Measurements from ENCODE around the gene RPLP2.

Gene RPLP2

DNA sequence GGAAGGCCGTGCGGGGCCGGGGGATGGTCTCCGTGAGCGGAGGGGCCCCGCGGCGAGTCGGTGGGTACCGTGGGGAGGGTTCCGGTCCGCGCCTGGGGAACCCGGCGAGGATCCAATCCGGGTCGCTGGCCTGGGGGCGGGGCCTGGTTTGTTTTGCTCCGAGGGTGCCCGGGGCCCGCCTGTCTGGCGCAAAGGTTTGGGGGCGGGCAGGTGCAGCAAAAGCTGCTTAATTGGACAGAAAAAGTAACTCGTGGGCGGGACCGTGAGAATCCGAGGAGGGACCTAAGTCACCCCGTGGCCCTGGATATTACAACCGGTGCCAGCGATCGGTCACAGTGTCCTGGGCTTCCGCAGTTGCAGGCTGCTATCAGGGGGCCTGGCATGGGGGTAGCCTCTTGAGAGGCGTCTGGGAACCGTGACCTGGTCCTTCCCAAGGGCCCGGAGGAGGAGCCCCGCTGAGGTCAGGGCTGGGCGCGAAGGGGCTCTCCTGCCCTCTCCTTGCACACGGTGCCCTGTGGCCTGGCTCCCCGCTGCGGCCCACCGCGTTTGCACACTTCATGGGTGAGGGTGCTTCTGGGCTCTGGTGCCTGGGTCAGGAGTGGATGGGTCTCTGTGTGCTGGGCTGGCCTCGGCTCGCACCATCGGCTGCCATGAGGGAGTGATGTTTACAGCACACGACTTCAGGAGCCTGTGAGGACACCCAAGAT lies 10.3 kb downstream of the RPLP2 start:
- DNase-seq (ENCODE audit: low read depth in 1 of 2, low spot score in 1 of 2), result peak in 1 of 2 experiments; percentile 93
- no peak for TF ChIP-seq JUND (IDR thresholded peaks at IDR 0.05; ENCODE audit: low read depth)
- in situ Hi-C loops (cut with HindIII; ENCODE audit: low pct_unique_long_range_greater_than_20kb, low sequenced_read_pairs), result no loop called here

DNA sequence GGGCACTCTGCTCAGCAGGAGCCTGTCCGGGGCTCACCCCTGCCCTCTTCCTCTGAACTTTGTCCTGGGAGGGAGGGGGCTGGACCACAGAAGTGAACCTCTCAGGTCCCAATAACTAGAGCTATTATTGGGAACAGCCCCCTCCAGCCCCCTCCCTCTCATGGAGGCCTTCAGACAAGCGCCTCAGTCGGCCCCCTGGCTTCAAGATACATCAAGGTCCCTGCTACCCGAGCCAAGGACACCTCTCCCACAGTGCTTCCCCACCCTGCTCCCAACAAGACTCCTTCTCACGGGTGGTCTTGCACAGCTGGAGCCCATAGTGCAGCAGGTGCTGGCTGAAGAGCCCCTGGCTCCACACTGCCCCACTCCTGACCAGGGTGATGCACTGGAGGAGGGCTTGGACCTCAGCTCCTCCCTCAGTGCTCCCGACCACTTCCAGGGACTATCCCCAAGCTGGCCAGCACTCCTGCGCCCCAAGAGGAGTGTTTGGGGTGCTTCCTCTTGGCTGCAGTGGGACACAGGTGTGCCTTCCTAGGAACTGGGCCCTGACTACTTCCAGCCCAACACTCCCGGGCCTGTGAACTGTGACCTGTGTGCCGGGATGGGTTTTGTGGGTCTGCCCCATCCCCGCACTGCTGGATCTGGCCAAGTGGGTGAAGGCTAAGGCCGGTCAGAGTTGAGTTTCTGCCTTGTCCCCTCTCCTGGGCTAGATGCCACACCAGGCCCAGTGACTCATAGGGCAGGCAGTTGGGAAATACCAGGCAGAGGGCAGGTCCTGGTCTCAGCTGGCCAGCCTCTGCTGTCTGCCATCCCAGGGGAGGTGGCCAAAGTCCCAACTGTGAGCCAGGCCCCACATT lies 11.1 kb downstream of the RPLP2 start:
- in situ Hi-C loops (cut with HindIII; ENCODE audit: low pct_unique_long_range_greater_than_20kb, low sequenced_read_pairs), result no loop called here
- TF ChIP-seq JUND (IDR thresholded peaks at IDR 0.05; ENCODE audit: low read depth), result no peak
- DNase-seq (ENCODE audit: low read depth in 1 of 2, low spot score in 1 of 2), result peak in 1 of 2 experiments; percentile 68

DNA sequence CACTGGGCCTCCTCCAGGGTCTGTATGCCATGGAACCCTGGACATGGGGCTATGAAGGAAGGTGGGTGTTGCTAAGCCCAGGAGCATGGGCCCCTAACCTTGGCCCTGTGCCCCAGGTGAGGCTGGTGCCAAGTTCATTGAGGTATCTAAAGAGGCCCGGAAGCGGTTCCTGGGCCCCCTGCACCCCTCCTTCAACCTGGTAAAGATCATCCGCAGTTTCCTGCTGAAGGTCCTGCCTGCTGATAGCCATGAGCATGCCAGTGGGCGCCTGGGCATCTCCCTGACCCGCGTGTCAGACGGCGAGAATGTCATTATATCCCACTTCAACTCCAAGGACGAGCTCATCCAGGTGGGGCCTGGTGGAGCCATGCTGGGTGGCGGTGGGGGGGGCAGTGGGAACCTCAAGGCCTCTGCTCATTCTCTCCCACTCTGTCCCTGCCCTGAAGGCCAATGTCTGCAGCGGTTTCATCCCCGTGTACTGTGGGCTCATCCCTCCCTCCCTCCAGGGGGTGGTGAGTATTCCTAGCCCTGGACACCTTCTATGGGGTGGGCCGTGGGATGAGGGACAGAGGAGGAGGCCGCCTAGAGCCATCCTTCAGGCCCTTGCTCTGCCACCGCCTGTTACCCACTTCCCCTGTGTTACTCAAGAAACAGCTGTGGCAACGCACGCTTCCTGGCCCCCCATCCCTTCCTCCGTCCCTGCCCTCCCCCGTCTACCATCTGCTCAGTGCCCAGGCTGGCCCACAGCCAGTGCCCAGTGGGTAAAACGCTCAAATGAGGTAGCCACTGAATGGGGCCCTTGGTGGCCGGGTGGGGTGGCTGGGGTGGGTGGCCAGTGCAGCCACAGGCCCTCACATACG lies 12.0 kb downstream of the RPLP2 start:
- TF ChIP-seq JUND (IDR thresholded peaks at IDR 0.05; ENCODE audit: low read depth), result no peak
- in situ Hi-C loops (cut with HindIII; ENCODE audit: low pct_unique_long_range_greater_than_20kb, low sequenced_read_pairs), result no loop called here
- no peak for DNase-seq (ENCODE audit: low read depth in 1 of 2, low spot score in 1 of 2)

DNA sequence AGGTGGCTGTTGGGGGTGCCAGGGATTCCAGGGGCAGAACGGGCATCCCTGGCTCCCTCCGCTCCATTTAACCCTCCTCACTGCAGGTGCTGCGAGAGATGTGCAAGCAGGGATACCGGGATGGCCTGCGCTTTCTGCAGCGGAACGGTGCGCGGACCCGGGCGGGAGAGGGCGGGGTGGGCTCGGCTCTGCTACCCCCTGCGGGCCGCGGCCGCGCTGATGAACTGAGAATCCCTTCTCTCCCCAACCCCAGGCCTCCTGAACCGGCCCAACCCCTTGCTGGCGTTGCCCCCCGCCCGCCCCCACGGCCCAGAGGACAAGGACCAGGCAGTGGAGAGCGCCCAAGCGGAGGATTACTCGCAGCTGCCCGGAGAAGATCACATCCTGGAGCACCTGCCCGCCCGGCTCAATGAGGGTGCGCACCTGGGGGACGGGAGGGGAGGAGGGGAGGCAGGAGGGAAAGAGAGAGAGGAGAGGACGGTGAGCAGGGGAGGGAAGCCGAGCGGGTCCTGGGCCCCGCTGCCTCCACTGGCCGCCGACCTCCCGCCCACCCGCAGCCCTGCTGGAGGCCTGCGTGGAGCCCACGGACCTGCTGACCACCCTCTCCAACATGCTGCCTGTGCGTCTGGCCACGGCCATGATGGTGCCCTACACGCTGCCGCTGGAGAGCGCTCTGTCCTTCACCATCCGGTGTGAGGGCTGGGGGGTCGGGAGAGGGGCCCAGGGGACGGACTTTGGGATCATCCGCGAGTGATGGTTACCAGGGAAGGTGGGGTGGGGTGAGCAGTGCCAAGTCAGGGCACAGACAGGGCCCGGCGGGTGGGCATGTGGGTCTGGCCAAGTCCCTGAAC lies 13.9 kb downstream of the RPLP2 start:
- no peak for TF ChIP-seq JUND (IDR thresholded peaks at IDR 0.05; ENCODE audit: low read depth)
- in situ Hi-C loops (cut with HindIII; ENCODE audit: low pct_unique_long_range_greater_than_20kb, low sequenced_read_pairs), result no loop called here

DNA sequence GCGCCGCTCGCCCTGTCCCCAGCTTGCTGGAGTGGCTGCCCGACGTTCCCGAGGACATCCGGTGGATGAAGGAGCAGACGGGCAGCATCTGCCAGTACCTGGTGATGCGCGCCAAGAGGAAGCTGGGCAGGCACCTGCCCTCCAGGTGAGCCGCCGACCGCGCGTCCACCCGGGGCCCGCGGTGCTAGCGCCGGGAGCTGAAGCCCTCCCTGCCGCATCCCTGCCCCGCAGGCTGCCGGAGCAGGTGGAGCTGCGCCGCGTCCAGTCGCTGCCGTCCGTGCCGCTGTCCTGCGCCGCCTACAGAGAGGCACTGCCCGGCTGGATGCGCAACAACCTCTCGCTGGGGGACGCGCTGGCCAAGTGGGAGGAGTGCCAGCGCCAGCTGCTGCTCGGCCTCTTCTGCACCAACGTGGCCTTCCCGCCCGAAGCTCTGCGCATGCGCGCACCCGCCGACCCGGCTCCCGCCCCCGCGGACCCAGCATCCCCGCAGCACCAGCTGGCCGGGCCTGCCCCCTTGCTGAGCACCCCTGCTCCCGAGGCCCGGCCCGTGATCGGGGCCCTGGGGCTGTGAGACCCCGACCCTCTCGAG lies 14.6 kb downstream of the RPLP2 start:
- in situ Hi-C loops (cut with HindIII; ENCODE audit: low pct_unique_long_range_greater_than_20kb, low sequenced_read_pairs), result no loop called here
- DNase-seq (ENCODE audit: low read depth in 1 of 2, low spot score in 1 of 2), result no peak

More for the DNA sequence above, 13.9 kb downstream of the RPLP2 start:
- no peak for DNase-seq (ENCODE audit: low read depth in 1 of 2, low spot score in 1 of 2)

DNA sequence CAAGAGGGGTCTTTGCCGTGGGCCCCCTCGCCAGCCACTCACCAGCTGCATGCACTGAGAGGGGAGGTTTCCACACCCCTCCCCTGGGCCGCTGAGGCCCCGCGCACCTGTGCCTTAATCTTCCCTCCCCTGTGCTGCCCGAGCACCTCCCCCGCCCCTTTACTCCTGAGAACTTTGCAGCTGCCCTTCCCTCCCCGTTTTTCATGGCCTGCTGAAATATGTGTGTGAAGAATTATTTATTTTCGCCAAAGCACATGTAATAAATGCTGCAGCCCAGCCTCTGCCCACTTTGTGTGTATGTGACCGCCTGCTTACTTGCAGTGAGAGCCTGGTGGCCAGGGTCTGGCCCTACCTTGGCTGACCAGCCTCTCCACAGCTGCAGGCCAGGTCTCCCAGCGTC lies 15.2 kb downstream of the RPLP2 start:
- no peak for TF ChIP-seq JUND (IDR thresholded peaks at IDR 0.05; ENCODE audit: low read depth)
- in situ Hi-C loops (cut with HindIII; ENCODE audit: low pct_unique_long_range_greater_than_20kb, low sequenced_read_pairs), result no loop called here
- peak in 1 of 2 experiments; percentile 17 for DNase-seq (ENCODE audit: low read depth in 1 of 2, low spot score in 1 of 2)

More for the DNA sequence above, 14.6 kb downstream of the RPLP2 start:
- no peak for TF ChIP-seq JUND (IDR thresholded peaks at IDR 0.05; ENCODE audit: low read depth)

DNA sequence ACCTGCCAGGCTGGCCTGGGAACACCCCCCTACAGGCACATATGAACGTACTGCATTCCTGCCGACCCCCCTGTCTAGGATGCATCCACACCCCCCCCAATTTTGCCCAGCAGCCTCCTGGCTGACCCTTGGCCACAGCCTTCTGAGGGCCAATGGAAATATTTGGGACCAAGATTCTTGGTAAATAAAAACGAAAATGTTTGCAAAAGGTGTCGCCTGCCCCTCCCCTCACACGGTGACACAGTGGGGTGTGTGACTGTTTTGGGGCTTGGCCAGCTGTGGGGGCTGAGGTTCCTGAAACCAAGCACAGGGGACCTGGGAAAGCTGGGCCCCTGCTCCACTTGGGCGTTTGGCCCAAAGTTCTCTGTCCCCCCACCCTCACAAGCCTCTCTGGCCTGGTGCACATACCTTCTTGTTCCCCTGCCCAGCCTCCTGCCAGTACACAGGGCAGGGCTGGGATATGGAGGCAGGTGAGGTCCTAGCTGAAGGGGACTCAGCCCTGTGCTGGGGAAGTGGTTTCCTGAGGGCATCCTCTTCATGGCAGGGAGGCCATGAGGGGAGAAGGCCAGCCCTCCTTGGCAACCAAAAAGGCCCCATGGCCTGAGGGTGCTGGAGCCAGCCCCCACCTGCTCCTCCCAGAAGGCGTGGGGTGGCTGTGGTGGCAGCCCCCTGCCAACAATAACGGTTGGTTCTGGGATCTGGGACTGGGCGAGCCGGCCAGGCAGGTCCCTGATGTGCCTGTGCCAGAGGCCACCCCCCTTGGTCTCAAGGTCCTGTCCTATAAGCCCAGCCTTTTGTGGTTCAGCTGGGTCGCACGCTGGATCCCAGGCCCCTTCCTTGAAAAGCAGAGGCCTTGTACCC lies 15.8 kb downstream of the RPLP2 start:
- peak in 1 of 2 experiments; percentile 80 for DNase-seq (ENCODE audit: low read depth in 1 of 2, low spot score in 1 of 2)
- in situ Hi-C loops (cut with HindIII; ENCODE audit: low pct_unique_long_range_greater_than_20kb, low sequenced_read_pairs), result no loop called here
- TF ChIP-seq JUND (IDR thresholded peaks at IDR 0.05; ENCODE audit: low read depth), result no peak

DNA sequence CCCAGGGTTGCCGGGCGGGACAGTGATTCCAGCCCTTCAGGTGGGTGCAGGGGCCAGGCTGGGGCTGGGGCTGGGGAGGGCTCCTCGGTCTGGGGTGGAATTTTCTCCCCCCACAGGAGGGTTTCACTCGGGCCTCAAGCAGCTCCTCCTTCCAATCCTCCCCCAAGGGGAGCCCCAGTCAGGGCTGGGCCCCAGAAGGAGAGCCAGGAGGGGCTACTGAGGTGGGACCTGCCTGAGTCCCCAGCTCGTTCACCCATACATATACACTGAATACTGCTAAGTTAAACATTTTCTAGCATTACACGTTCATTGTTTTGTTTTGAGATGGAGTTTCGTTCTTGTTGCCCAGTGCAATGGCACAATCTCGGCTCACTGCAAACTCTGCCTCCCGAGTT lies 16.5 kb downstream of the RPLP2 start:
- no peak for DNase-seq (ENCODE audit: low read depth in 1 of 2, low spot score in 1 of 2)
- in situ Hi-C loops (cut with HindIII; ENCODE audit: low pct_unique_long_range_greater_than_20kb, low sequenced_read_pairs), result no loop called here
- TF ChIP-seq JUND (IDR thresholded peaks at IDR 0.05; ENCODE audit: low read depth), result no peak

DNA sequence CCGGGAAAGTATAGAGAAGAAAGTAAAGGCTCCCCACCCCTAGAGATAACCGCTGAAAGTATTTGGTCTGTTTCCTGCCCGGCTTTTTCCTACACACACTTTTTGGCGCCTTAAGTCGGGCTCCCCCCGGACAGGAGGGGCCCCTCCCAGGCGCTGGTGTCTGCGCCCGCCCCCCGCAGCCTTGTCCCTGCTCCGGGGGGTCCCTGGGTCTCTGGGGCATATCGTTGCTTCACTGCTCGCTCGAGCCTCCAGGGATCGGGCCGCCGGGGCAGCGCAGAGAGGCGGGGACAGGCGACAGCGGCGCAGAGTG lies 17.0 kb downstream of the RPLP2 start:
- in situ Hi-C loops (cut with HindIII; ENCODE audit: low pct_unique_long_range_greater_than_20kb, low sequenced_read_pairs), result no loop called here
- DNase-seq (ENCODE audit: low read depth in 1 of 2, low spot score in 1 of 2), result no peak
- no peak for TF ChIP-seq JUND (IDR thresholded peaks at IDR 0.05; ENCODE audit: low read depth)

DNA sequence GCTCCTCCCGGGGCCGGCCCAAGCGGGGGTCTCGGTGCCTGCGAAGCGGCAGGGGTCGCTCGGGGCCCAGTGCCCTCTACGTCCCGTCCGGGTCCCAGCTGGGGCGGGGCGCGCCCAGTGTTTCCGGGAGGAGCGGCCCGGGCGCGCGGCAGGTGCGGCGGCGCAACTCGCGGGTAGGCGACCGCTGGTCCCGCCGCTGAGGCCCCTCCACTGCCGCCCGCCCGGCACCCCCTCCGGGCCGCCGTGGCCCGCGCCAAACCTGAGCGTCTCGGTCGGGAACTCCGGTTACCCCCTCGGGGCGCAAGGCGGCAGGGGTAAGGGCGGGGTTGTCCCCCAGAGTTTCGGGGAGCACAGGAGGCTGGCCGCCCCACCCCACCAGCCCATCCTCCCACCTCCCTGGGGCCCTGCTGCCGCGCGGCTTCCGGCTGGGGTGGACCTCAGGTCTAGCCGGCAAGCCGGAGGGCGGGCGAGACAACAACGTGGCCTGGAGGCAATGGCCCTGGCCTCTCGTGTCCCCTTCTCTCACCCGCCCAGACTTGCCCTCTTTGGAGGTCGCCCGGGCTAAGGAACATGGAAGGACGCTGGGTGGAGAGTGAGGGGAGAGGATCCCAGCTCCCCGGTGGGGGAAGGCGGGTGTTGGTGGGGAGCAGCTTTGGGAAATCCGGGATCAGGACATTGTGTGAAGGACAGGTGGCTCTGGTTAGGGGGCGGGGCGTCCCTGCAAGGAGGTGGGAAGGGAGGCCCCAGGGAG lies 17.6 kb downstream of the RPLP2 start:
- in situ Hi-C loops (cut with HindIII; ENCODE audit: low pct_unique_long_range_greater_than_20kb, low sequenced_read_pairs), result no loop called here
- TF ChIP-seq JUND (IDR thresholded peaks at IDR 0.05; ENCODE audit: low read depth), result no peak
- DNase-seq (ENCODE audit: low read depth in 1 of 2, low spot score in 1 of 2), result peak; percentile 17 to 79
